Measurements from ENCODE around the gene PIH1D1.
A peak's percentile ranks its signal among the peaks of the same experiment; 100 is the strongest.
"Not testable (repeated sequence)": the region's sequence is repeated elsewhere in the genome, so short reads cannot be mapped to it uniquely, and the experiment has no call there.

The PIH1D1 gene

DNA sequence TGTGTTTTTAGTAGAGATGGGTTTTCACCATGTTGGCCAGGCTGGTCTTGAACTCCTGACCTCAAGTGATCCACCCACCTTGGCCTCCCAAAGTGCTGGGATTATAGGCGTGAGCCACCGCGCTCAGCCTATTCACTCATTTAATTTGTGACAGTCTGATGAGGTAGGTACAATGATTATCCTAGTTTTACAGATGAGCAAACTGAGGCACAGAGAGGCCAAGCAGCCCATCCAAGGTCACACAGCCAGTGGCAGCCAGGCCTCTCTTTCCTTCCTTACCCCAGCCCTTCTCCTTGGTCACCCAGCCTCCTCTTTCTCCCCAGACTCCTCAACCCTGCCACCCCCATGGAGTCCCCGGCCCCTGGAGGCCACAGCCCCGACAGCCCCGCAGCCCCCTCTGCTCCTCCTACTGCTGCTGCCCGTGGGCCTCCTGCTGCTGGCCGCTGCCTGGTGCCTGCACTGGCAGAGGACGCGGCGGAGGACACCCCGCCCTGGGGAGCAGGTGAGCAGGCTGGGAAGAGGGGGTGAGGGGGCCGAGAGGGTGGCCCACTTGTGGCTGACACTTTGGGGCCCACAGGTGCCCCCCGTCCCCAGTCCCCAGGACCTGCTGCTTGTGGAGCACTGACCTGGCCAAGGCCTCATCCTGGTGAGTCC lies 28.5 kb upstream of the PIH1D1 start:
- DNase-seq: no peak

DNA sequence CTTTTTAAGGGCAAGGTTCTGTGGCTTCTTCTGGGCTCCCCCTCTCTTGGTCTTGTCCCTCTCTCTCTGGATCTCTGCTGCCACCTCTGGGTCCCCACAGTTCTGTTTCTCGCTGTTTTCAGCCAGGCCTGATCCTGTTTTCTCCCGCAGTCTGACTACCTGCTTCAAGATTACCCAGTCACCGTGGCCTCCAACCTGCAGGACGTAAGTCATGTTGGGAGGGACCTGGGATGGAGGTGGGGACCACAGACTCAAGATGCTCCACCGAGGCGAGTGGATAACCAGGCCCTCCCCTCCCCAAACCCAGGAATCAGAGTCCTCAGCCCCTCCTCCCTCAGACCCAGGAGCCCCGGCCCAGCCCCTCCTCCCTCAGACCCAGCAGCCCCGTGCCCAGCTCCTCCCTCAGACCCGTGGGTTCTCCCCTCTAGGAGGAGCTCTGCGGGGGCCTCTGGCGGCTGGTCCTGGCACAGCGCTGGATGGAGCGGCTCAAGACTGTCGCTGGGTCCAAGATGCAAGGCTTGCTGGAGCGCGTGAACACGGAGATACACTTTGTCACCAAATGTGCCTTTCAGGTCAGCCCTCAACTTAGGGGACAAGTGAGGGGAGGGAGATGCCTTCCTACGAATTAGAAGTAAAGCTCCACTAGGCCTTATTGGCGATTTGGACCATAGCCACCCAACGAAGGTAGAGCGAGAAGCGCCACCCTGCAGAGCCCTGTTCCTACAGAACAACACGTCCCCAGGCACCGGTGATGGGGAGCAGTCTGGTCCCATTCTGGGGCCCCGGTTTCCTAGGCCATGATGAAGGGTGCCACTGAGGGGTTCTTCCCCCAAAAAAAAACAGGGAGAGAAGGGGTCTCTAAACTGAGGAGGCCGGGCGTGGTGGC lies 24.6 kb upstream of the PIH1D1 start:
- no peak for DNase-seq

DNA sequence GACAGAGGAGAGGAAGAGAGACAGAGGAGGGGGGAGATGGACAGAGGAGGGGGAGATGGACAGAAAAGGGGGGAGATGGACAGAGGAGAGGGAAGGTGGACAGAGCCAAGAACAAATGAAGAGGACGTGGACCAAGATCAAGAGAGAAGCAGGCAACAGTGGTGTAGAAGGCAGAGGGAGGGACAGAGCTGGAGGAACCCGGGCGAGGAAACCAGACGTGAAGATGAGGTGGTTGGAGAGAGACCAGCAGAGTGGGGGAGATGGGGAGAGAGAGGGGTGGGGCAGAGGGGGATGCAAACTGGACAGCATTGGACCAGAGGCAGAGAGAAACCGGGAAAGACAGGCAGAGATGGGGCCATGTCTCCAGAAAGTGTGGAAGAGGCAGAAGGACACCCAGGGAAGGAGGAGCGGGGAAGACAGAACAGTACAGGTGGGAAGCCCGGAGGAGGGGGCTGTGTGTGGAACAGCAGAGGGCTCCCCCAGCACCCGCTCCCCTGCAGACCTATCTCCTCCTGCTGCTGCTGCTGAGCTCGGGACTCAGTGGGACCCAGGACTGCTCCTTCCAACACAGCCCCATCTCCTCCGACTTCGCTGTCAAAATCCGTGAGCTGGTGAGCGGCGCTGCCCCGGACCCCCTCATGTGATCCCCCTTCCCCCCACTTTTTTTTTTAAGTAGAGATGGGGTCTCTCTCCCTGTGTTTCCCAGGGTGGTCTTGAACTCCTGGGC lies 23.7 kb upstream of the PIH1D1 start:
- DNase-seq: no peak

DNA sequence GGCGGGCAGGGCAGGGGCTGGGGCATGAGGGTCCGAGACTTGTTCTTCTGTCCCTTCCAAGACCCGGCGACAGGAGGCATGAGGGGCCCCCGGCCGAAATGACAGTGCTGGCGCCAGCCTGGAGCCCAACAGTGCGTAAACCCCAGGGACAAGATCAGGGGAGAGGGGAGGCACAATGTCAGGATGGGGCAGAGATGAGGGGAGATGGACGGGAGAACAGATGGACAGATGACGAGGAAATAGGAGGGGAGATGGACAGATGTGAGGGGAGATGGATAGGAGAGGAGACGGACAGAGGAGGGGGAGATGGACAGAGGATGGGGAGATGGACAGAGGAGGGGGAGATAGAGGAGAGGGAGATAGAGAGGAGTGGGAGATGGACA lies 22.9 kb upstream of the PIH1D1 start:
- DNase-seq: no peak

DNA sequence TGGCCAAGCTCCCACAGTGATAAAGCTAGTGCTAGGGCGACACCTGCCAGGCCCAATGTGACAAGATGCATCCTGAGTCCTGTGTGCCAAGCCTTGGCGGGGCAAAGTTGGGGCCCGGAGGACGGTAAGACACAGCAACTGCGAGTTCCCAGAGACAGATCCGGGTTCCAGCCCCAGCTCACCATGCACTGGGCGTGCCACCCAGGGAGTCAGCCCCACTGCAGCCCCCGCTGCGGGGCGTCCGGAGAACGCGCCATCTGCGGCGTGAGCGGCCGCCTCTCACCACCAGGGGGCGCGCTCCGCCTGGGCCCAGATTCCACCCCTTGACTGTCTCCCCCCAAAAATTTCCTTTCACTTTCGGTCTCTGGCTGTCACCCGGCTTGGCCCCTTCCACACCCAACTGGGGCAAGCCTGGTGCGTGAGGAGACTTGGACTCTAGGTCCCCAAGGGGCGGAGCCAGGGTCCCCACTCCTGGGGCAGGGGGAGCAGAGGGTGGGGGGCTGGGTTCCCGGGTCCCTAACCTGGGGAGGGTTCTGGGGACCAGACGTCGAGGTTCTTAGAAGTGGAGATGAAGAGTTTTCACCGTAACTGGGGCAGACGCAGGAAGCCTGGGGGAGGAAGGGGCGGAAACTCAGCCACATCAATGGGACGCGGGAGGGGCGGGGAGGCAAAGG lies 22.4 kb upstream of the PIH1D1 start, which contains the start of gene FLT3LG:
Gene FLT3LG, plus strand, starts transcription at position 348 of the 674 bp plus-strand sequence. CDS start 425 bp downstream, outside the sequence.
- DNase-seq: peak; percentile 53

DNA sequence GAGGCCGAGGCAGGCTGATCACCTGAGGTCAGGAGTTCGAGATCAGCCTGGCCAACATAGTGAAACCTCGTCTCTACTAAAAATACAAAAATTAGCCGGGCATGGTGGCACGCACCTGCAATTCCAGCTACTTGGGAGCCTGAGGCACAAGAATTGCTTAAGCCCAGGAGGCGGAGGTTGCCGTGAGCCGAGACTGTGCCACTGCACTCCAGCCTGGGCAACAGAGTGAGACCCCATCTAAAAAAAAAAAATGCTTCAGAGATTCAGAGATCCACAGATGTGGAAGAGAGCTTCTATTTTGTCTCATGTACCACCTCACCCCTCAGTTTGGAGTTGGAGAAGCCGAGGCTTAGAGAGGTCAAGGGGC lies 21.9 kb upstream of the PIH1D1 start:
- not testable (repeated sequence) for DNase-seq

GRCh38 chr19:49472936-49473335 lies 21.3 kb upstream of the PIH1D1 start:
- no peak for DNase-seq

- no peak for DNase-seq
Observed at GRCh38 chr19:49470615-49470978, 19.0 kb upstream of the PIH1D1 start.

DNA sequence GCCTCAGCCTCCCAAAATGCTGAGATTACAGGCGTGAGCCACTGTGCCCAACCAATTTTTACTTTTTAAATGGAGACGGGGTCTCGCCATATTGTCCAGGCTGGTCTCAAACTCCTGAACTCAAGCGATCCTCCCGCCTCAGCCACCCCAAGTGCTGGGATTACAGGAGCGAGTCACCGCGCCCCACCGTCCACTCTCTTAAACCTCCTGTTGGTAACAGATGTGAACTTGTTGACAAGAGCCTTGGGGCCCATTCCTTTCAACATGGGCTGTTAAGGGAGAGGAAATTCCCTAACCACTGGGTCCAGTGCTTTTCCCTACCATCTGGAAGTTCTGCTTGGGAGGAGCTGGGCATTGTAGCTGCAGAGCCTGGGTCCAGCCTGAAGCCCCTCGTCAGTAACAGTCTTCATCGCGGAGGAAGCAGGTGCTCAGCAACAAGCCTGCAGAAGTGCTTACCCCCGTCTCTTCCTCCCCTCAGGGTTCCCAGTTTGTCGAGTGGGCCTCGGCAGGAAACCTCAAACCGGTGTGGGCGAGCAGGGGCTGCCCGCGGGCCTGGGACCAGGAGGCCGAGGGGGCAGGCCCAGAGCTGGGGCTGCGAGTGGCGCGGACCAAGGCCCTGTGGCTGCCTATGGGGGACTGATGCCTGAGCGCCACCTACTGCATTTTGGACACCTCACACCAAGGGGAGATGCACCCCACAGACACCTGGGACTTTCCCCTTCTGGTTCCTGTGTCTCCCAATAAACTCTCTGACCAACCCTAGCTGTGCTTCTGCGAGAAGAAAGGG lies 18.4 kb upstream of the PIH1D1 start:
- no peak for DNase-seq

- no peak for DNase-seq
Observed at GRCh38 chr19:49468746-49469447, 17.3 kb upstream of the PIH1D1 start.

DNA sequence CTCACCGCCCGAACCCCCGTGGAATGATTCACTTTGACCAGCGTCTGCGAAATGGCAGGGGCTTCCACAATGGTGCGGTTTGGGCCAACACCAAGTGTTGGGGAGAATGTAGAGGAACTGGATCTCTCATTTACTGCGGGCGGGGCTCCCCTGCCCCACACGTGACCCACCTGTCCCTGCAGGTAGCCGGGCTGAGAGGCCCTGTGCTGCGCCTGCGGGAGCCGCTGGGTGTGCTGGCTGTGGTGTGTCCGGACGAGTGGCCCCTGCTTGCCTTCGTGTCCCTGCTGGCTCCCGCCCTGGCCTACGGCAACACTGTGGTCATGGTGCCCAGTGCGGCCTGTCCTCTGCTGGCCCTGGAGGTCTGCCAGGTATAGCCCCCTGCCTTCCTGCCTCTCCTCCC lies 16.6 kb upstream of the PIH1D1 start:
- DNase-seq: no peak

DNA sequence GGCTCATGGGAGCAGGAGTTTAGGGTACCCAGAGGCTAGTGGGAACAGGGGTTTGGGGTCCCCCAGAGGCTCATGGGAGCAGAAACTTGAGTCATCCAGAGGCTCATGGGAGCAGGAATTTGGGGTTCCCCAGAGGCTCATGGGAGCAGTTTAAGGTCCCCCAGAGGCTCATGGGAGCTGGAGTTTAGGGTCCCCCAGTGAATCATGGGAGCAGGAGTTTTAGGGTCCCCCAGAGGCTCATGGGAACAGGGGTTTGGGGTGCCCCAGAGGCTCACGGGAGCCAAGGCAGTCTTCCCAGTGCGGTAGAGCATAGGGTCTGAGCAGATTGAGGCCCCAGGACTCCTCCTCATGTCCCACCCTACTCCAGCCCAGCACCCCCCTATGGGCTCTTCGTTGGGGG lies 13.8 kb upstream of the PIH1D1 start:
- no peak for DNase-seq

- no peak for DNase-seq
Observed at GRCh38 chr19:49463960-49464740, 12.5 kb upstream of the PIH1D1 start.

- DNase-seq: no peak
Observed at GRCh38 chr19:49462492-49462891, 10.9 kb upstream of the PIH1D1 start.

DNA sequence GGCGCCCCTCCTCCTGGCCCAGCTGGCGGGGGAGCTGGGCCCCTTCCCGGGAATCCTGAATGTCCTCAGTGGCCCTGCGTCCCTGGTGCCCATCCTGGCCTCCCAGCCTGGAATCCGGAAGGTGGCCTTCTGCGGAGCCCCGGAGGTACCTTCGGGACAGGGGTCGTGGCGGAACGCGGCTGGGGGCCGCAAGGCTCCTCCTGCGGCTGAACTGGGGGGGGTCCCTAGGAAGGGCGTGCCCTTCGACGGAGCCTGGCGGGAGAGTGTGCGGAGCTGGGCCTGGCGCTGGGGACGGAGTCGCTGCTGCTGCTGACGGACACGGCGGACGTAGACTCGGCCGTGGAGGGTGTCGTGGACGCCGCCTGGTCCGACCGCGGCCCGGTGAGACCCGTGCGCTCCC lies 10.0 kb upstream of the PIH1D1 start:
- no peak for DNase-seq

- not testable (repeated sequence) for DNase-seq
Observed at GRCh38 chr19:49461130-49461529, 9.5 kb upstream of the PIH1D1 start.

GRCh38 chr19:49459388-49459787 lies 7.8 kb upstream of the PIH1D1 start:
- no peak for DNase-seq

DNA sequence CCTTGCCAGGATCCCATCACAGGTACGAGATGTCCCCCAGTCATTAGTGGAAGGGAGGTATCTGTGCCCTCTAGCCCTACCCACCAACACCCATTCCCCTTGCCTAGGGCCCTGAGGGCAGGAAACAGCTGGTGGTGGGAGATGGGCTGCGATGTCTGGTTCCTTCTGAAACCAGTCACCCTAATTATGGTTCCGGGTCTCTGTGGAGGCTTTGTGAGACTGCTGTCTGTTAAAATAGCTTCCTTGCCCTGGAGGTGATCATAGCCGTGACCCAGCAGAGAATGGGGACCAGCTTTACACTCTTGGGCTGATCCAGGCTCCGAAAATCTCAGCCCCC lies 6.9 kb upstream of the PIH1D1 start:
- DNase-seq: no peak

- DNase-seq: no peak
Observed at GRCh38 chr19:49456326-49456725, 4.7 kb upstream of the PIH1D1 start.

DNA sequence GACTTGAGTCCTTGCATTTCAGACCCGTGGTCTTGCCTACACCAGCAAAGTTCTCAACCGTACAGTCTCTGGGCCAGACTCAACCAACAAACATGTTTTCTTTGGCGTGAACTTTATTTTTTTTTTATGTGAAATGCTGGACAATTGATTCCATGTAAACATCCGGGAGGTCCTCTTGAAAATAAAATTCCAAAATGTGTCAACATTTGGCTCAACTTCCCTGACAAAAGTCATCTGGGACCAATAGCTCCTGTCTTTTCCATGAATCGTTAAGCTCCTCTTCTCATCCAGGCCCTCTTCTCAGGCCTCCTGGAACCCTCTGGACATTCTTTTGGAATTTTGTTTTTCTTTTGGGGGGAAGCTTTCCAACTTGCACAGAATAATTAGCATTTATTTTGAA lies 4.2 kb upstream of the PIH1D1 start:
- DNase-seq: no peak

- DNase-seq: no peak
Observed at GRCh38 chr19:49453757-49454240, 2.2 kb upstream of the PIH1D1 start.
